WTC11 (cell line): ENCODE measurements around the gene CXCL5. TPM values are rescaled to one million over a fixed set of nuclear protein-coding genes. Genes with fewer than 3 reads are reported as not detected.

Experiments used
- ATAC-seq: fragments of 200-7000 bp; cut with Tn5 transposase; 2 replicates; pipeline ENCODE4 v1.10.0; 2021; ENCODE audit warnings: mild to moderate bottlenecking, moderate library complexity
- CTCF ChIA-PET: fragments of 300-600 bp; sonication (Branson Sonifier 250); formaldehyde crosslinking; loops from one replicate; lab custom pipeline; 2021; ENCODE audit warnings: antibody characterized with exemption; lab: Charles Lee
- POLR2A ChIA-PET: fragments of 350-600 bp; sonication (Branson Sonifier 250); formaldehyde crosslinking; loops from one replicate; lab custom pipeline; 2021; ENCODE audit warnings: antibody characterized with exemption; lab: Charles Lee
- DNase-seq: peaks from one replicate; pipeline ENCODE4 v3.0.0; 2021; ENCODE audit warnings: low spot score
- H3K27ac Mint-ChIP-seq: 2 replicates; pipeline ENCODE4 v1.8.0; 2021; ENCODE audit warnings: mixed read lengths
- H3K27me3 Mint-ChIP-seq: 2 replicates; pipeline ENCODE4 v1.8.0; 2021; ENCODE audit warnings: low read depth, mild to moderate bottlenecking, moderate library complexity, mixed read lengths
- H3K36me3 Mint-ChIP-seq: 2 replicates; pipeline ENCODE4 v1.8.0; 2021; ENCODE audit warnings: mixed read lengths
- H3K4me1 Mint-ChIP-seq: 2 replicates; pipeline ENCODE4 v1.8.0; 2022; ENCODE audit warnings: mixed read lengths
- H3K4me3 Mint-ChIP-seq: 2 replicates; pipeline ENCODE4 v1.8.0; 2021; ENCODE audit warnings: mild to moderate bottlenecking, moderate library complexity, mixed read lengths
- H3K9me3 Mint-ChIP-seq: 2 replicates; pipeline ENCODE4 v1.8.0; 2021; ENCODE audit warnings: mixed read lengths
- AFF4 ChIP-seq: sonication (generic); formaldehyde crosslinking; IDR thresholded peaks from 2 replicates; pipeline ENCODE4 v1.8.1; 2023; ENCODE audit warnings: mild to moderate bottlenecking, missing genetic modification reagents, borderline replicate concordance
- AR ChIP-seq: fragments of 250-450 bp; sonication (Bioruptor Pico); IDR thresholded peaks from 2 replicates; pipeline ENCODE4 v1.9.0; 2021; ENCODE audit warnings: mild to moderate bottlenecking
- ARID4B ChIP-seq: sonication (generic); formaldehyde crosslinking; IDR thresholded peaks from 2 replicates; pipeline ENCODE4 v1.8.0; 2023; ENCODE audit warnings: missing genetic modification reagents, mild to moderate bottlenecking, borderline replicate concordance
- ATF1 ChIP-seq: sonication (generic); formaldehyde crosslinking; IDR thresholded peaks from 2 replicates; pipeline ENCODE4 v1.8.1; 2023; ENCODE audit warnings: mild to moderate bottlenecking, moderate library complexity, missing genetic modification reagents
- ATF6 ChIP-seq: sonication (generic); formaldehyde crosslinking; IDR thresholded peaks from 2 replicates; pipeline ENCODE4 v1.8.1; 2023; ENCODE audit warnings: mild to moderate bottlenecking, missing genetic modification reagents
- CREM ChIP-seq: sonication (generic); formaldehyde crosslinking; IDR thresholded peaks from 2 replicates; pipeline ENCODE4 v1.8.1; 2022; ENCODE audit warnings: mild to moderate bottlenecking, missing genetic modification reagents, moderate library complexity
- ETV6 ChIP-seq: sonication (generic); formaldehyde crosslinking; IDR thresholded peaks from 2 replicates; pipeline ENCODE4 v1.8.1; 2022; ENCODE audit warnings: mild to moderate bottlenecking, missing genetic modification reagents
- FOXP1 ChIP-seq: sonication (generic); formaldehyde crosslinking; IDR thresholded peaks from 2 replicates; pipeline ENCODE4 v1.8.0; 2022; ENCODE audit warnings: missing genetic modification reagents, mild to moderate bottlenecking, moderate library complexity, borderline replicate concordance
- JAZF1 ChIP-seq: fragments of 250-450 bp; sonication (Bioruptor Pico); IDR thresholded peaks from 2 replicates; pipeline ENCODE4 v1.9.0; 2021; ENCODE audit warnings: moderate library complexity, mild to moderate bottlenecking, inconsistent platforms
- NFATC4 ChIP-seq: fragments of 250-450 bp; sonication (Bioruptor Pico); IDR thresholded peaks from 2 replicates; pipeline ENCODE4 v1.9.0; 2021; ENCODE audit warnings: mild to moderate bottlenecking
- NFYB ChIP-seq: sonication (generic); formaldehyde crosslinking; conservative IDR thresholded peaks from 2 replicates; pipeline ENCODE4 v1.8.0; 2022; ENCODE audit warnings: low read depth, missing genetic modification reagents
- SMAD4 ChIP-seq: sonication (generic); formaldehyde crosslinking; IDR thresholded peaks from 2 replicates; pipeline ENCODE4 v1.8.0; 2022; ENCODE audit warnings: mild to moderate bottlenecking, missing genetic modification reagents
- SOX15 ChIP-seq: fragments of 250-450 bp; sonication (Bioruptor Pico); IDR thresholded peaks from 2 replicates; pipeline ENCODE4 v1.9.0; 2021; ENCODE audit warnings: mild to moderate bottlenecking
- TP53 ChIP-seq: sonication (generic); formaldehyde crosslinking; IDR thresholded peaks from 2 replicates; pipeline ENCODE4 v1.8.1; 2023; ENCODE audit warnings: mild to moderate bottlenecking, missing genetic modification reagents
- ZNF232 ChIP-seq: sonication (generic); formaldehyde crosslinking; IDR thresholded peaks from 2 replicates; pipeline ENCODE4 v1.8.0; 2022; ENCODE audit warnings: mild to moderate bottlenecking, missing genetic modification reagents
- ZNF425 ChIP-seq: fragments of 250-450 bp; sonication (Bioruptor Pico); conservative IDR thresholded peaks from 2 replicates; pipeline ENCODE4 v1.9.0; 2021; ENCODE audit warnings: mild to moderate bottlenecking
- total RNA-seq: library from RNA; stranded (reverse); gene quantifications from 3 replicates; pipeline ENCODE4 v1.2.3, GENCODE V29; 2021

Gene CXCL5
- total RNA-seq, 1 experiment from 2014 or later = 3.6 TPM

- H3K4me3 Mint-ChIP-seq = no peak overlapping the region
- POLR2A ChIA-PET = no interaction called here
- H3K27me3 Mint-ChIP-seq = no peaks in the 10 kb centered on the region
- no peak for TF ChIP-seq AFF4 (CRISPR knock-in tag)
- TF ChIP-seq TP53 (CRISPR knock-in tag) = no peak
- TF ChIP-seq ARID4B (CRISPR knock-in tag) = no peak
- TF ChIP-seq ZNF425 = no peak
- no peak for TF ChIP-seq FOXP1
- TF ChIP-seq SMAD4 = no peak
- TF ChIP-seq JAZF1 (CRISPR knock-in tag) = no peak
- no peak for TF ChIP-seq NFATC4 (CRISPR knock-in tag)
- TF ChIP-seq ZNF232 = no peak
- no peak for TF ChIP-seq SOX15 (CRISPR knock-in tag)
- no peak for TF ChIP-seq NFYB (CRISPR knock-in tag)
- TF ChIP-seq ATF1 (CRISPR knock-in tag) = no peak
- no peak for TF ChIP-seq ETV6 (CRISPR knock-in tag)
- no peak for TF ChIP-seq AR (CRISPR knock-in tag)
- no peak for TF ChIP-seq ATF6 (CRISPR knock-in tag)
- TF ChIP-seq CREM (CRISPR knock-in tag) = no peak
- TF ChIP-seq, all 79 proteins: peak for 0
- Mint-ChIP-seq H3K4me1 (peaks cover 12% of the 10 kb centered on the region), H3K9me3 (peaks cover 27% of the 10 kb centered on the region), H3K27ac (no peak overlapping the region), H3K36me3 (peaks cover 12% of the 10 kb centered on the region)
- DNase-seq (no peak), ATAC-seq (no peak)
- CTCF ChIA-PET = no interaction called here
Observed at GRCh38 chr4:74044677-74045076, 46.2 kb upstream of the CXCL5 start.
